Immature natural killer cell (primary cell): ENCODE data around the gene SLC2A6. TPM values are rescaled to one million over a fixed set of nuclear protein-coding genes. Genes with fewer than 3 reads are reported as not detected.

Source experiments
- DNase-seq, 3 donors: peaks; one replicate each; pipeline ENCODE4 v3.0.0; 2022; ENCODE audit warnings: mixed read lengths in 1 of 3
- H3K27ac Mint-ChIP-seq, 6 donors: one replicate each; pipeline ENCODE4 v1.8.0; 2020; ENCODE audit warnings: mixed read lengths in 6 of 6, mild to moderate bottlenecking in 5 of 6, inconsistent platforms in 4 of 6, moderate library complexity in 3 of 6
- H3K27me3 Mint-ChIP-seq, 3 donors: one replicate each; pipeline ENCODE4 v1.8.0; 2020 to 2021; ENCODE audit warnings: low read depth in 3 of 3, mild to moderate bottlenecking in 3 of 3, mixed read lengths in 3 of 3, moderate library complexity in 3 of 3, inconsistent platforms in 1 of 3
- H3K36me3 Mint-ChIP-seq, 3 donors: one replicate each; pipeline ENCODE4 v1.8.0; 2020; ENCODE audit warnings: mixed read lengths in 3 of 3, inconsistent platforms in 2 of 3, mild to moderate bottlenecking in 2 of 3
- H3K4me1 Mint-ChIP-seq, 2 donors: one replicate each; pipeline ENCODE4 v1.8.0; 2020; ENCODE audit warnings: inconsistent platforms in 2 of 2, mild to moderate bottlenecking in 2 of 2, mixed read lengths in 2 of 2, moderate library complexity in 1 of 2
- H3K4me3 Mint-ChIP-seq, 5 donors: one replicate each; pipeline ENCODE4 v1.8.0; 2020; ENCODE audit warnings: mild to moderate bottlenecking in 5 of 5, mixed read lengths in 5 of 5, inconsistent platforms in 3 of 5, moderate library complexity in 3 of 5
- H3K9me3 Mint-ChIP-seq, 6 donors: one replicate each; pipeline ENCODE4 v1.8.0; 2020; ENCODE audit warnings: mild to moderate bottlenecking in 6 of 6, mixed read lengths in 6 of 6, inconsistent platforms in 4 of 6, moderate library complexity in 3 of 6
- polyA plus RNA-seq, 3 donors: library from polyadenylated mRNA; unstranded; fragments of 300-500 nt; fragmentation: Illumina TruSeq; gene quantifications; one replicate each; pipeline ENCODE4 v1.2.3, GENCODE V29; 2021

Gene SLC2A6
- polyA plus RNA-seq, 3 donors from 2014 or later = 4.4 to 8.0 (median 4.6) TPM

DNA sequence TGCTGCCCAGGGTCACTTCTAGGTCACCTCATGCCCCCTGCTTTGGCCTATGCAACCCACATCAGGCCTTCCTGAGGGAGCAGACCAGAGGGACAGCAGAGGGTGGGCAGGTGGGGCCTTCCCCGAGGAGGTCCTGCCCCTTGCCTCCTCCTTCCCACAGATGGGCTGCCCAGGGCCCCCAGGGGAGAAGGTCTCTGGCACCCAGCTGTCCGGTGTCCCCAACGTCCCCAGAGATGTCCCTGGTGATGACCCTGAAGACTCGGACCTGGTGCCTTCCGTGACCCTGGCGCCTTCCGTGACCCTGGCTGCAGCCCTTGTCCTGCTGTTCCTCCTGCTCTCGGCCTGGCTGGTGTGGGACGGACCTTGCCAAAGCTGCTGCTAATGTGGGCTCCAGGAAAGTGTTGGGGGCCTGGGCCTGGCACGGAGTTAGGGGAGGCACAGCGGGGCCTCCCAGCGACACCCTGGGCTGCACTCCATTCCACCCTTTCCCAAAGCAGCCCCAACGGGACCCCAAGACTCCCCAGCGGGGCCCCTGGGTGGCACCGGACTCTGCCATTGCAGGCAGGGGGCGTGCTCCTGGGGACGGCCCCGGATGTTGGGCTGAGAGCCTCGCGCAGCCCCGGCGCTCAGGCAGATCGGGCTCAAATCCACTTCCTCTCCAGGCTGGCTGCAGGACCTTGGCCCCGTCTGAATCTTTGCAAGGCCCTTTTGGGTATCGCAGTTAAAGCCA, 6.8 kb upstream of the SLC2A6 start:
- Mint-ChIP-seq H3K27me3 (peaks cover 5 to 11% (median 7%) of the 10 kb centered on the region in 3 donors), H3K4me3 (peak overlapping the region in 3 of 5 donors; percentile 18 to 52 (median 46)), H3K9me3 (no peaks in the 10 kb centered on the region), H3K27ac (peak overlapping the region in 1 of 6 donors; percentile 58), H3K4me1 (peaks cover 3 to 7% of the 10 kb centered on the region in 2 donors), H3K36me3 (no peaks in the 10 kb centered on the region)
- no peak for DNase-seq

DNA sequence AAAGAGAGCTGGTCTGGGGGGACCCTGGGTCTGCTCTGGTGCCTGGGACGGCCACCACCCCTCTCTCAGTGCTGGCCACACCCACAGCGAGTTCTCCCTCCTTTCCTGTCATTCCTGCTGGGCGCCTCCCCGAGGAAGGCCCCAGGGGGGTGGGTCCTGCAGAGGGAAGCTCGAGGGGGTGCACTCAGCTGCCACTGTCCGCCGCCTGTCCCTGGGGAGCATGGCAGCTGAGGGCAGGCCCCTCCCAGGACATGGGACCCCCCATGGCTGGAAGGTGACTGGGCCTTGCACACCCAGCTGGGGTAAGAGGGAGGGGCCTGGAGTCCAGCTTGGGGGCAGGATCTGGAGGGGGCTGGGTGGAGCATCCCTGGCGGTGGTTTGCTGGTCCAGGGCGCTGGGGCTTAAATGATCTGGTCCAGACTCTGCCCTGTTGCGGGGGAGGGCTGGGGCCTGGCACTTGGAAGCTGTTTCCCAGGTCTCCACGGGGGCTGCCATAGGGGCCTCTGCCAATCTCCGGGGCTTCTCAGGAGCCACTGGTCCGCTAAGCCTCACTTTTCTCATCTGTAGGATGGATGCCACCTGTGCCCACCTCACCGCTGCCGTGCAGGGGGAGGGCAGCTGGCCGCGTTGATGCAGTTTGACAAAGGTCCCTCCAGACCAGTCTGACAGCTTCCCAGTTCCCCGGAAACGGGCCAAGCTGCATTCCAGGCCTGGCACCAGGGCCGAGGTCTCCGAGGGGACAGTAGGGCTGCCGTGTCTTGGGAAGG, 6.0 kb upstream of the SLC2A6 start:
- peaks cover 5 to 11% (median 9%) of the 10 kb centered on the region in 3 donors for H3K27me3 Mint-ChIP-seq
- no peaks in the 10 kb centered on the region for H3K36me3 Mint-ChIP-seq
- peaks cover 3 to 10% of the 10 kb centered on the region in 2 donors for H3K4me1 Mint-ChIP-seq
- H3K4me3 Mint-ChIP-seq = no peak overlapping the region
- no peaks in the 10 kb centered on the region for H3K9me3 Mint-ChIP-seq
- no peak for DNase-seq
- H3K27ac Mint-ChIP-seq = no peak overlapping the region

GRCh38 chr9:133483611-133484010, 4.7 kb upstream of the SLC2A6 start:
- no peak for DNase-seq
- no peaks in the 10 kb centered on the region for H3K36me3 Mint-ChIP-seq
- no peaks in the 10 kb centered on the region for H3K9me3 Mint-ChIP-seq
- no peak overlapping the region for H3K27ac Mint-ChIP-seq
- no peak overlapping the region for H3K4me3 Mint-ChIP-seq
- peaks cover 8 to 17% of the 10 kb centered on the region in 2 donors for H3K4me1 Mint-ChIP-seq
- H3K27me3 Mint-ChIP-seq = peaks cover 2 to 11% (median 5%) of the 10 kb centered on the region in 3 donors

GRCh38 chr9:133477992-133478850, 678 bp downstream of the SLC2A6 start:
- Mint-ChIP-seq H3K4me1 (peaks cover 6 to 10% of the 10 kb centered on the region in 2 donors), H3K4me3 (peak overlapping the region; percentile 53 to 69 (median 58)), H3K27ac (peak overlapping the region in 4 of 6 donors; percentile 17 to 73 (median 40)), H3K27me3 (peaks cover 2 to 7% (median 3%) of the 10 kb centered on the region in 3 donors), H3K9me3 (no peaks in the 10 kb centered on the region), H3K36me3 (no peaks in the 10 kb centered on the region)
- DNase-seq = no peak

DNA sequence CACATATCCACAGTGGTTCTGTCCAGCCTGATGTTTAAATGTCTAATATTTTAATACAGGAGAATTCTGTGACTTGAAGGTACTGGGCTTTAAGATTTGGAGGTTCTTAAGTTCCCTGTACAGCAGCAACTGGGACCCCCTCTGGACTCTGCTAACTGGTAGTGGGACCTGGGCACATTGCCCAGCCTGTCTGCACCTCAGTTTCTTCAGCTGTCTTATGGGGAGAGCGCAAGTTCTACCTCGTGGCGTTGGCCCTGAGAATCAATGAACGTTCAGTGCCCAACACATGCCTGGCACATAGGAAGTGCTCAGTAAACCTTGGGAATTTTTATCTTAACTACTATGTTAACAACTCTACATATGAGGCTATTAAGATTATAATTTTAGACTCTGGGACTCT, 1.4 kb downstream of the SLC2A6 start:
- Mint-ChIP-seq H3K4me1 (peaks cover 6 to 10% of the 10 kb centered on the region in 2 donors), H3K4me3 (peak overlapping the region in 4 of 5 donors; percentile 18 to 69 (median 45)), H3K9me3 (no peaks in the 10 kb centered on the region), H3K36me3 (no peaks in the 10 kb centered on the region), H3K27ac (peak overlapping the region in 3 of 6 donors; percentile 17 to 73 (median 56)), H3K27me3 (peaks cover 0 to 7% (median 2%) of the 10 kb centered on the region in 3 donors)
- DNase-seq = no peak

- Mint-ChIP-seq H3K27ac (no peak overlapping the region), H3K4me3 (no peak overlapping the region), H3K36me3 (no peaks in the 10 kb centered on the region), H3K4me1 (peaks cover 6 to 10% of the 10 kb centered on the region in 2 donors), H3K27me3 (peaks cover 0 to 5% (median 2%) of the 10 kb centered on the region in 3 donors), H3K9me3 (no peaks in the 10 kb centered on the region)
- no peak for DNase-seq
Measured at GRCh38 chr9:133476941-133477340, 2.0 kb downstream of the SLC2A6 start.

DNA sequence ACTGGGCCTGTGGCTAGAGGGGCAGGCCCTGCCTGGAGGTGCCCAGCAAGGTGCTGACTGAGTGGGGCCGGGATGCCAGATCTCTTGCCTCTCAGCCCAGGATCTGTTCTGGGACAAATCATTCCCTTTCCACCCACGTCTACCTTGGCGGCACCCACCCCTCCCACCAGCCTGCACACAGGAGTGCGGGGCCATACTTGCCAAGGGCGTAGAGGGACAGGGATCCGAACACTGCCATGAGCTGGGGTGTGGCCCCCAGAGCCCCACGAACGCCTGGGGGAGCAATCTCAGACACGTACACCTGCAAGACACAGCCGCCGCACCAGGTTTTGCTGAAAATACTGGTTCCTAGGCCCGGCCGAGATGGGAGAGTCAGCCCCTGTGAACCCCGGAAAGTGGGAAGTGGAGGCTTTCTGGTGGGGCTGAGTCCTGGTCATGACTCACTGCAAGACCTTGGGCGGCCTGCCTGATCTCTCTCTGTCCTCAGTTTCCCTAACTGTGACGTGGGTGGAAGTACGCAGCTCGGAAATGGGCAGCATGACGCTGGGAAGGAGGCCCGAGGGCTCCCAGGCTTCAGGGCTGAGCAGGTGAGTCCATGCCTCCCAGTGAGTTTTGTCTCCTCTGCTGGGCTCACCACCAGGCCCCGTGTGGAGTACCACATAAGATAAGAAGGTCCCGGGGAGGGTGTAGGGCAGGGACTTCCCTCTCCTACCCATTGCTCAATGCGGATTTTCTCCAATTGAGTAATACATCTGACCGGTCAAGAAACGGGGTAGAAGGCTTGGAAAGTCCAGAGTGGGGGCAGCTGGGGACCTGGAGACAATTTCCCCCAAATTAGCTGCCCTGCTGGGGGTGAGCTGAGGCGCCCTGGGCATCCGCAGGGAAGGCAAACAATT, 2.6 kb downstream of the SLC2A6 start:
- Mint-ChIP-seq H3K27me3 (peaks cover 0 to 5% (median 2%) of the 10 kb centered on the region in 3 donors), H3K36me3 (no peaks in the 10 kb centered on the region), H3K4me1 (peaks cover 6 to 10% of the 10 kb centered on the region in 2 donors), H3K4me3 (no peak overlapping the region), H3K27ac (no peak overlapping the region), H3K9me3 (no peaks in the 10 kb centered on the region)
- no peak for DNase-seq

DNA sequence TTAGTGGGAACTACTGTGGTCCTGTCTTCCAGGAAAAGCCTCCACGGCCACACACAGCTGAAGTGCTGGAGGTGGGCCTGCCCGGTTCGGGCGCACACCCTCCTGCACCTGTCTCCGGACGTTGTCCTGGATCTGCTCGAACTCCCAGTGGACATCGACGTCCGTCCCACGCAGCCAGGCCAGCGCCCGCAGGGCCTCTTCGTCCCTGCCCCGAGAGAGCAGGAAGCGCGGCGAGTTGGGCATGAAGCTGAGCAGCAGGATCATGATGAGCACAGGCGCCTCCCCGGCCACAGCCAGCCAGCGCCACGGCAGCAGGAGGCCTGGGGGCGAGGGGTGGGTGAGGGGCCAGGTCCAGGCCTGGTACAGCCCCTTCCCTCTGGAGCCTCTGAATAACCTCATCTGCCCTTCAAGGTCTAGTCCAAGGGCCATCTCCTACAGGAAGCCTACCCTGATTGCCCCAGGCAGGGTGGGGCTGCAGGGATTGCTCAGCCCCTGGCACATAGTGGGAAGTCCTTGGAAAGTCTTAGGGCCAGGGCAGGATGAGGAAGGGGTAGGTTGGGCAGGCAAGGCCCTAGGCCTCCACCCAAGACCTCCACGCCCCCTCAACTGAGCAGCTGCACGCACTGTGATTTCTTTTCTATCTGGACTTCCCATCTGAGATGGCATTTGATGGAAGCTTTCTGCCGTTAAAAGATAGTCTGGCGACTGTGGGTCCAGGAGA, 3.4 kb downstream of the SLC2A6 start:
- DNase-seq = no peak
- Mint-ChIP-seq H3K9me3 (no peaks in the 10 kb centered on the region), H3K4me3 (no peak overlapping the region), H3K36me3 (no peaks in the 10 kb centered on the region), H3K4me1 (peaks cover 6 to 10% of the 10 kb centered on the region in 2 donors), H3K27me3 (peaks cover 0 to 5% (median 2%) of the 10 kb centered on the region in 3 donors), H3K27ac (no peak overlapping the region)

- H3K27me3 Mint-ChIP-seq = peaks cover 0 to 5% (median 0%) of the 10 kb centered on the region in 3 donors
- no peaks in the 10 kb centered on the region for H3K9me3 Mint-ChIP-seq
- H3K27ac Mint-ChIP-seq = no peak overlapping the region
- H3K4me3 Mint-ChIP-seq = no peak overlapping the region
- no peak for DNase-seq
- peaks cover 6 to 7% of the 10 kb centered on the region in 2 donors for H3K4me1 Mint-ChIP-seq
- no peaks in the 10 kb centered on the region for H3K36me3 Mint-ChIP-seq
Measured at GRCh38 chr9:133474853-133475252, 4.0 kb downstream of the SLC2A6 start.

GRCh38 chr9:133474215-133474614, 4.7 kb downstream of the SLC2A6 start:
- peaks cover under 1 to 1% of the 10 kb centered on the region in 2 donors for H3K4me1 Mint-ChIP-seq
- no peak overlapping the region for H3K4me3 Mint-ChIP-seq
- no peak overlapping the region for H3K27ac Mint-ChIP-seq
- H3K9me3 Mint-ChIP-seq = no peaks in the 10 kb centered on the region
- peaks cover 0 to 5% (median 0%) of the 10 kb centered on the region in 3 donors for H3K27me3 Mint-ChIP-seq
- DNase-seq = no peak
- no peaks in the 10 kb centered on the region for H3K36me3 Mint-ChIP-seq

DNA sequence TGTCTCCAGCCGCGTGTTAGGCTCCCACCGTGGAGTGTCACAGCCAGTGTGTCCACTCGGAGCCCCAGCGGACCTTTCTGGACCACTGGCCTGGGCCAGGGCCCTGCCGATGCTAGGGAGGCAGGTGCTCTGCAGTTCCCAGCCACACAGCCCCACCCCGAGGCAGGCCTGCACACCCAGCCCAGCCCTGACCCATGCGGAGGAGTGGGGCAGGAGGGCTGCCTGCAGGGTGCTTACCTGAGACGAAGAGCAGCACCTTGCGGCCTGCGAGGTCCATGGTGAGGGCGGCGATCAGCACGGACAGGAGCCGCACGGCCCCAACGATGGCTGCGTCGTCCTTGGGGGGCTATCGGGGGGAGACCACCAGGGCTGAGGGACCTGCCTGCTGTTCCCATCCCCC, 5.2 kb downstream of the SLC2A6 start:
- Mint-ChIP-seq H3K9me3 (no peaks in the 10 kb centered on the region), H3K36me3 (no peaks in the 10 kb centered on the region), H3K27me3 (peaks cover 0 to 5% (median 0%) of the 10 kb centered on the region in 3 donors), H3K4me3 (no peak overlapping the region), H3K27ac (no peak overlapping the region), H3K4me1 (peaks cover 0 to 1% of the 10 kb centered on the region in 2 donors)
- no peak for DNase-seq

GRCh38 chr9:133472753-133473378, 6.0 kb downstream of the SLC2A6 start:
- no peaks in the 10 kb centered on the region for H3K9me3 Mint-ChIP-seq
- peaks cover 0 to 1% of the 10 kb centered on the region in 2 donors for H3K4me1 Mint-ChIP-seq
- H3K4me3 Mint-ChIP-seq = no peak overlapping the region
- no peak for DNase-seq
- H3K27me3 Mint-ChIP-seq = peaks cover 0 to 5% (median 0%) of the 10 kb centered on the region in 3 donors
- no peak overlapping the region for H3K27ac Mint-ChIP-seq
- no peaks in the 10 kb centered on the region for H3K36me3 Mint-ChIP-seq
